Mesendoderm (in vitro differentiated cells): ENCODE data around the gene CSTB.

Experiments
- DNase-seq: peaks from one replicate; pipeline ENCODE4 v3.0.0; 2013
- H2AK5ac ChIP-seq: 2 replicates; pipeline ENCODE4 v1.6.1; 2013; ENCODE audit warnings: low read length, inconsistent platforms
- H2BK120ac ChIP-seq: 2 replicates; pipeline ENCODE4 v1.6.1; 2013; ENCODE audit warnings: low read depth, mild to moderate bottlenecking, low read length, moderate library complexity, mixed read lengths
- H2BK15ac ChIP-seq: replicated peaks from 2 replicates; pipeline ENCODE4 v1.6.1; 2013; ENCODE audit warnings: low read depth, mild to moderate bottlenecking, moderate library complexity
- H2BK5ac ChIP-seq: 2 replicates; pipeline ENCODE4 v1.6.1; 2013; ENCODE audit warnings: low read length, inconsistent platforms
- H3K18ac ChIP-seq: 2 replicates; pipeline ENCODE4 v1.6.1; 2013; ENCODE audit warnings: mild to moderate bottlenecking, low read length, mixed read lengths
- H3K23ac ChIP-seq: one replicate; pipeline ENCODE4 v1.6.1; 2013; ENCODE audit warnings: low read length
- H3K27ac ChIP-seq: 2 replicates; pipeline ENCODE4 v1.5.1; 2013; ENCODE audit warnings: low read depth, mild to moderate bottlenecking, inconsistent platforms, low read length, moderate library complexity
- H3K27me3 ChIP-seq: 2 replicates; pipeline ENCODE4 v1.6.1; 2013; ENCODE audit warnings: low read length, control low read depth, mild to moderate bottlenecking, inconsistent platforms; ENCODE audit not compliant: insufficient read depth, poor library complexity
- H3K36me3 ChIP-seq: 2 replicates; pipeline ENCODE4 v1.6.1; 2013; ENCODE audit warnings: low read length, inconsistent platforms; ENCODE audit not compliant: control insufficient read depth, insufficient read depth
- H3K4ac ChIP-seq: one replicate; pipeline ENCODE4 v1.6.1; 2013; ENCODE audit warnings: low read depth, mild to moderate bottlenecking, low read length, moderate library complexity
- H3K4me1 ChIP-seq: 2 replicates; pipeline ENCODE4 v1.6.1; 2013; ENCODE audit warnings: low read depth, low read length, inconsistent platforms; ENCODE audit not compliant: control insufficient read depth
- H3K4me2 ChIP-seq: 2 replicates; pipeline ENCODE4 v1.6.1; 2013; ENCODE audit warnings: low read length
- H3K4me3 ChIP-seq: 2 replicates; pipeline ENCODE4 v1.5.1; 2013; ENCODE audit warnings: mild to moderate bottlenecking, low read length
- H3K56ac ChIP-seq: one replicate; pipeline ENCODE4 v1.6.1; 2013; ENCODE audit warnings: low read length
- H3K79me1 ChIP-seq: 2 replicates; pipeline ENCODE4 v1.6.1; 2013; ENCODE audit warnings: low read length, inconsistent platforms
- H3K79me2 ChIP-seq: 2 replicates; pipeline ENCODE4 v1.6.1; 2013; ENCODE audit warnings: mild to moderate bottlenecking, low read length; ENCODE audit not compliant: control insufficient read depth, insufficient read depth
- H3K9ac ChIP-seq: 2 replicates; pipeline ENCODE4 v1.6.1; 2013; ENCODE audit warnings: low read length, inconsistent platforms
- H4K5ac ChIP-seq: one replicate; pipeline ENCODE4 v1.6.1; 2013; ENCODE audit warnings: low read length
- H4K8ac ChIP-seq: one replicate; pipeline ENCODE4 v1.6.1; 2013; ENCODE audit warnings: low read depth, mild to moderate bottlenecking, control low read depth, low read length, moderate library complexity
- WGBS: extraction: QIAGEN DNeasy Blood & Tissue Kit; methylation state at CpG from one replicate; pipeline ENCODE4 v1.1.7; 2013; ENCODE audit warnings: low lambda C conversion rate, missing lambda C conversion rate; ENCODE audit not compliant: insufficient coverage; ENCODE audit errors: extremely low coverage; 5-methylcytosine and 5-hydroxymethylcytosine counted together

Gene CSTB

DNA sequence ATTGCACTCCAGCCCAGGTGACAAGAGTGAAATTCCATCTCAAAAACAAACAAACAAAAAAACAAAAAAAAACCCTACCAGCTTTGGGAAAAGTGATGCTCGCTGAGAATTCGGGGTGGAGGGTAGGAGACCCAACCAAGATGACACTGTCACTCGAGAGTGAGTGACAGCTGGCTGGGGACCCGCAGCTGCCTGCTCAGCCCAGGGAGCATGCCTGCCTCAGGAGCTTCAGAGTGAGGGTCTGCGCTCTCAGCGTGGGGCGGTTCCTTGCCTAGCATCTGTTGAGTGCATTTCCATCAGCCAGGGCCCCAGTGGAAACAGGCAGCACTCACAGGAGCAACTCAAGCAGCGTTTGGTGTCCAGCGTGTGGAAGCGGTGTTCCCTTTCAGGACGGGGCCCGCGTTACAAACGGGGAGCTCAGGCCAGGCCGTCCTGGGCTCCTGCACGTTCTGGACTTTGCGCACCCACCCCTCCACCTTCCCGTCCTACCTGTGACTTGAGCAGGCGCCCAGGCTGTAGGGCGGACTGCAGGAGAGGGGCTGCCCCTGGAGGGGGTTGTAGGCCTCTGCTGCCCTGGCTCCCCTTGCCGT, 5.9 kb downstream of the CSTB start:
- no peak overlapping the region for H2BK5ac ChIP-seq
- no peak overlapping the region for H3K9ac ChIP-seq
- H2BK15ac ChIP-seq, result no peak overlapping the region
- H3K56ac ChIP-seq, result no peak overlapping the region
- no peak overlapping the region for H2BK120ac ChIP-seq
- H4K5ac ChIP-seq, result no peak overlapping the region
- no peak overlapping the region for H3K4ac ChIP-seq
- H3K4me2 ChIP-seq, result no peak overlapping the region
- H3K79me2 ChIP-seq, result peaks cover 4% of the 10 kb centered on the region
- H3K79me1 ChIP-seq, result peaks cover 4% of the 10 kb centered on the region
- DNase-seq, result no peak
- H3K4me1 ChIP-seq, result peaks cover 5% of the 10 kb centered on the region
- H3K27me3 ChIP-seq, result no peaks in the 10 kb centered on the region
- no peak overlapping the region for H4K8ac ChIP-seq
- H3K4me3 ChIP-seq, result no peak overlapping the region
- H3K27ac ChIP-seq, result no peak overlapping the region
- whole genome bisulfite sequencing, result no CpG with 5 or more reads among the region's 21 CpGs
- no peak overlapping the region for H3K23ac ChIP-seq
- H2AK5ac ChIP-seq, result no peak overlapping the region
- H3K18ac ChIP-seq, result no peak overlapping the region
- peaks cover 4% of the 10 kb centered on the region for H3K36me3 ChIP-seq

DNA sequence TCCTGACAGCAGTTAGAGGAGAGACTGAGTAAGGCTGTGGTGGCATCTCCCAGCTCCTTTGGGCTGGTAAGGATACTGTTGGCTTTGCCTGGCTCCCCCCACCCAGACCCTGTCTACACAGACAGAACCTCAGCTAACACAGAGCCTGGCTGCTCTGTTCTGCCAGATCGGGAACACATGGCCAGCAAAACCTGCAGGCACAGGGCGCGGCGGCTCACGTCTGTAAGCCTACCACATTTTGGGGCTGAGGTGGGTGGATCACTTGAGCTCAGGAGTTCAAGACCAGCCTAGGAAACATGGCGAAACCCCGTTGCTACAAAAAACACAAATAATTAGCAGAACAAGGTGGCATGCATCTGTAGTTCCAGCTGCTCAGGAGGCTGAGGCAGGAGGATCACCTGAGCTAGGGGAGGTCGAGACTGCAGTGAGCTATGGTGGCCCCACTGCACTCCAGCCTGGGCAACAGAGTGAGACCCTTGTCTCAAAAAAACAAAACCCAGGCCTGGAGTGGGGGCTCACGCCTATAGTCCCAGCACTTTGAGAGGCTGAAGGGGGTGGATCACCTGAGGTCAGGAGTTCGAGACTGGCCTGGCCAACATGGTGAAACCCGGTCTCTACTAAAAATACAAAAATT, 6.7 kb downstream of the CSTB start:
- no CpG with 5 or more reads among the region's 11 CpGs for WGBS
- H3K27ac ChIP-seq, result no peak overlapping the region

DNA sequence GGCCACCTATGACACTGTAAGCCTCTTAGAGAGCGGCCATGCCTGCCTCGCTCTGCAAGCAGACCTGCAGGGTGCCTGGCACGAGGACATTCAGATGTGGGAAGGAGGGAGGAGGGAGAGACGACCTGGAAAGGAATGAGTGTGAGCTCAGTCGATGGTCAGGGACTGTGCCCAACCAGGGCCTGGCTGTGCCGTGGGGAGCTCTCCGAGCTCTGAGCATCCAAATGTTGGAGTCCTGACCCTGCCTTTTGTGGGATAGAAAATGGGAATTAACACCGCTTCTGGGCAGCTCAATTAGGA, 7.3 kb downstream of the CSTB start:
- H3K4me3 ChIP-seq, result no peak overlapping the region
- H3K79me2 ChIP-seq, result no peaks in the 10 kb centered on the region
- H2AK5ac ChIP-seq, result no peak overlapping the region
- H3K27me3 ChIP-seq, result no peaks in the 10 kb centered on the region
- no peak overlapping the region for H3K9ac ChIP-seq
- peaks cover 4% of the 10 kb centered on the region for H3K36me3 ChIP-seq
- no peak overlapping the region for H3K18ac ChIP-seq
- no peak overlapping the region for H2BK120ac ChIP-seq
- H4K5ac ChIP-seq, result no peak overlapping the region
- H3K56ac ChIP-seq, result no peak overlapping the region
- no peak overlapping the region for H3K27ac ChIP-seq
- H3K4me2 ChIP-seq, result no peak overlapping the region
- no peak overlapping the region for H2BK5ac ChIP-seq
- no peak overlapping the region for H3K4ac ChIP-seq
- H2BK15ac ChIP-seq, result no peak overlapping the region
- peaks cover 5% of the 10 kb centered on the region for H3K4me1 ChIP-seq
- H3K79me1 ChIP-seq, result no peaks in the 10 kb centered on the region
- no peak overlapping the region for H3K23ac ChIP-seq
- WGBS, result no CpG with 5 or more reads among the region's 8 CpGs
- H4K8ac ChIP-seq, result no peak overlapping the region
- peak; percentile 53 for DNase-seq

More for the DNA sequence above, 6.7 kb downstream of the CSTB start:
- Histone ChIP-seq H3K18ac (no peak overlapping the region), H3K23ac (no peak overlapping the region), H3K4me2 (no peak overlapping the region), H4K5ac (no peak overlapping the region), H3K4me1 (peaks cover 5% of the 10 kb centered on the region), H3K4me3 (no peak overlapping the region), H2AK5ac (no peak overlapping the region), H3K27me3 (no peaks in the 10 kb centered on the region), H3K56ac (no peak overlapping the region), H4K8ac (no peak overlapping the region), H2BK5ac (no peak overlapping the region), H3K36me3 (peaks cover 4% of the 10 kb centered on the region), H3K79me2 (no peaks in the 10 kb centered on the region), H2BK120ac (no peak overlapping the region), H3K79me1 (peaks cover under 1% of the 10 kb centered on the region), H3K4ac (no peak overlapping the region), H3K9ac (no peak overlapping the region), H2BK15ac (no peak overlapping the region)
- no peak for DNase-seq

DNA sequence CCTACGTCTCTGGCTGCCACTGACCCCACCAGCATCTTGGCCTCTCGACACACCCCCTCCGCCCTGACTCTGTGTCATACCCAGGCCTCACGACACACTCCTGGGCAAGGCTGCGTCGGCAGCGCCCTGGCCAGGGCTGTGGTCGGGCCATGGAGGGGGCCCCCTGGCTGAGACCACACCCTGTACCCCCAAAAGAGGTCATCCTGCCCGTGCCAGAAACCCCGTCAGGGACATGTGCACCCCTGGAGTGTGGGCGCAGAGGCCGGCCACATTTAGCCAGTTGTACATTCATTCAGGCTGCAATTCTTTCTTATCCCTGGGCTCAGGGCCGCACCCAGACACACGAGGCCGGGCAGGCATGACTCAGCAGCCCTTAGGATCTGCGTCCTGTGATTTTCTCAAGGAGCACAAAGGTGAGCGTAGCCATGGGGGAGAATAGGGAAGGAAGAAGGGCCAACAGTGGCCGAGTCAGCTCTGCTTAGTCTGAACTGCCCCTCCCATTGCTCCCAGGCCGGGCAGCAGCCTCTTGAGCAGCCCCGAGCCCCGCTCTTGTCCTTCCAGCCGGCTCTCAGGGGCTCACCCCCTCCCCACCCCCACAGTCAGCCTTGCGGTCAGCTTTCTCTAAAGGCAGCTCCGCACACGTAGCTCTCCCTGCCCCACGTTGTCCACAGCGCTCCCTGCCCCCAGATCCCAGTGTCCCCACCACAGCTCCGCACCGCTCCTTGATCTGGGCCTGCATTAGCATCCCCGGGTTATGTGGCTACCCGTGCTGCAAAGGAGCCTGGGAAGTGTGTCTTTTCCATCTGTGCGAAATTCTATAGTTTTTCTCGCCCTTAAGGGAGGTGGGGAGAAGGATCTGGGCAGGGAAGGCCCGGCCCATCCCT, 7.9 kb downstream of the CSTB start:
- H3K4ac ChIP-seq, result peak overlapping the region; percentile 5

DNA sequence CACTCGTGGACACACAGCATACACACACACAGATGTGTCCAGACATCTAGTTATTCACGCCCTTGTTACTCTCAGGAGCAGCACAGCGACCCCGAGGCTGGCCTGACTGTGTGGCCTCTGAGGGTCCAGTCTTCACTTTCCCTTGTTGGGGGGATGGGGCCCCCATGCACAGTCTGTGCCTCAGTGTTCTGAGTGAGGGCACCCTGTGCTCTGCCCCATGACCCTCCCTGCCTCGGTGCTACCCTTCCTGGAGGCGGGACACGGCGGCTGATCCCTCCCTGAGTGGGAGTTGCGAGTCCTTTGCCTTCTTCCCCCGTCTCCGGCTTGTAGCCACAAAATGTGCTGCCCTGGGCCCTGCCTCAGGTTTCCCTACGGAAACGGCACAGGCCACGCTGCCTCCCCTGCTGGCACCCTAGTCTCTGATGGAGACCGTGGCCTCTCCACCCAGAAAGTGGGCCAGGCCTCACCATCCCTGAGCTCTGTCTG, 8.6 kb downstream of the CSTB start:
- Histone ChIP-seq H2BK5ac (no peak overlapping the region), H3K9ac (peak overlapping the region; percentile 17), H3K18ac (peak overlapping the region; percentile 16), H2BK120ac (no peak overlapping the region), H4K8ac (no peak overlapping the region), H3K36me3 (no peaks in the 10 kb centered on the region), H2BK15ac (no peak overlapping the region), H2AK5ac (peak overlapping the region; percentile 35), H3K4me2 (no peak overlapping the region), H3K23ac (no peak overlapping the region), H3K79me2 (no peaks in the 10 kb centered on the region), H3K4ac (no peak overlapping the region), H3K4me1 (peaks cover 5% of the 10 kb centered on the region), H3K56ac (peak overlapping the region; percentile 56), H3K4me3 (no peak overlapping the region), H3K27me3 (no peaks in the 10 kb centered on the region), H4K5ac (no peak overlapping the region), H3K79me1 (no peaks in the 10 kb centered on the region), H3K27ac (no peak overlapping the region)
- DNase-seq, result no peak
- no CpG with 5 or more reads among the region's 15 CpGs for WGBS

More for the DNA sequence above, 7.9 kb downstream of the CSTB start:
- Histone ChIP-seq H2BK120ac (no peak overlapping the region), H4K8ac (no peak overlapping the region), H3K4me1 (peaks cover 5% of the 10 kb centered on the region), H3K27me3 (no peaks in the 10 kb centered on the region), H3K79me1 (no peaks in the 10 kb centered on the region), H3K18ac (peak overlapping the region; percentile 16), H4K5ac (no peak overlapping the region), H3K9ac (peak overlapping the region; percentile 17), H2BK5ac (no peak overlapping the region), H3K23ac (no peak overlapping the region), H3K4me3 (no peak overlapping the region), H3K4me2 (no peak overlapping the region), H3K56ac (peak overlapping the region; percentile 56), H2BK15ac (no peak overlapping the region), H3K79me2 (no peaks in the 10 kb centered on the region), H3K27ac (no peak overlapping the region), H3K36me3 (peaks cover 2% of the 10 kb centered on the region), H2AK5ac (peak overlapping the region; percentile 35)
- no CpG with 5 or more reads among the region's 34 CpGs for WGBS
- peak; percentile 69 for DNase-seq
